ENCODE data around the gene VRK2. TPM values are rescaled to one million over a fixed set of nuclear protein-coding genes. Genes with fewer than 3 reads are reported as not detected.

VRK2 gene
- total RNA-seq, 1 experiment from 2014 or later: 20.1 TPM

DNA sequence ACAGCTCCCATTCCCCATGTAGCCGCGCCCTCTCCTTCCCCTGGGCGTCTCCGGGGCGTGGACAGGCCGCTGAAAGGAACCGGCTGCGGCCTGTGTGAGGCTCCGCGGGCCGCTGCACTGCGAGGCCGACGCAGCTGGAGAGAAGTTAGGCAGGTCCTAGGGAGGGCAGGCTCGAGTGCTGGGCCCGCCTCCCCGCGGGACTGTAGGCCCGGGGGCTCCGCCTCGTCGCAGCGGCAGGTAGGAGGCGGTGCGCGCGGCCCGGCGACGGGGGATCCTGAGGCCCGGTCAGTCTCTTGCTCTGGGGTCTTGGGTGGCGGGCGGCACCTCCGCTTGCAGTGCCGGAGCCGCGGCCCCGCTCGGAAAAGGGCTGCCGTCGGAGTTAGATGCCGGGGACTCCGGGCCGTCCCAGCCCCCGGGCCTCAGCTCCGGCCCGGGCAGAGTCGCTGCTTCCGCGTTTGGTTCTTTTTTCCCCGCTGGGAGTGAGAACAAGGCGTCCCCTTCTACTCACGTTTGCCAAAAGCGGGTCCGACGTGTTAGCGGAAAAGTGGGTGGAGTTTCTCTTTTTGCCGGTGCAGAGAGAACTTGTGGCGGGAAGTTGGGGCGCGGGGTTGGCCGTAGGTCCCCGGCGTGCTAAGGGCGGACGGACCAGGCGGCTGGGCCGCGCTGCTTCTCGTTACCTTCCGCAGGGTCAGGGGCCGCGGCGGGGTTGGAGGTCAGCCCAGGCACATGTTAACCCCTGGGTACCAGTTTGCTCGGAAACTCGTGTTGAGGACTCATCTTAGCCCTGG lies at the start of gene VRK2 (continued):
- TF ChIP-seq NFE2L1 (CRISPR knock-in tag; IDR thresholded peaks at IDR 0.05) (peak; percentile 82; the same call in 1 of the 2 replicates), JUN (CRISPR knock-in tag; IDR thresholded peaks at IDR 0.05) (0 out of 2 replicates have a peak, but pooled peaks have one; percentile 61), ZNF671 (CRISPR knock-in tag; IDR thresholded peaks at IDR 0.05) (no peak), JAZF1 (CRISPR knock-in tag; IDR thresholded peaks at IDR 0.05) (no peak), IRF2 (CRISPR knock-in tag; IDR thresholded peaks at IDR 0.05; ENCODE audit: borderline replicate concordance, low read depth) (no peak), NFATC4 (CRISPR knock-in tag; IDR thresholded peaks at IDR 0.05) (no peak), RORB (CRISPR knock-in tag; IDR thresholded peaks at IDR 0.05) (no peak), NR2C2 (CRISPR knock-in tag; IDR thresholded peaks at IDR 0.05) (peak; percentile 86; the same call in 1 of the 2 replicates), SMAD4 (CRISPR knock-in tag; IDR thresholded peaks at IDR 0.05) (peak; percentile 56; the same call in 1 of the 2 replicates), ZNF423 (CRISPR knock-in tag; IDR thresholded peaks at IDR 0.05) (no peak), FOXJ3 (CRISPR knock-in tag; IDR thresholded peaks at IDR 0.05; ENCODE audit: borderline replicate concordance) (no peak), TEAD1 (CRISPR knock-in tag; IDR thresholded peaks at IDR 0.05) (peak; percentile 84), ZNF396 (CRISPR knock-in tag; IDR thresholded peaks at IDR 0.05; ENCODE audit: borderline replicate concordance) (no peak), TCF7 (CRISPR knock-in tag; IDR thresholded peaks at IDR 0.05; ENCODE audit: low read depth) (no peak), ESRRA (CRISPR knock-in tag; IDR thresholded peaks at IDR 0.05; ENCODE audit: borderline replicate concordance) (peak; percentile 76; the same call in 1 of the 2 replicates), NFYB (CRISPR knock-in tag; conservative IDR thresholded peaks at IDR 0.05; ENCODE audit: low read depth) (no peak), CREB1 (CRISPR knock-in tag; IDR thresholded peaks at IDR 0.05) (peak; percentile 60; the same call in 1 of the 2 replicates), ZBTB21 (CRISPR knock-in tag; IDR thresholded peaks at IDR 0.05; ENCODE audit: borderline replicate concordance) (peak; percentile 67; the same call in 1 of the 2 replicates)
- TF ChIP-seq, protein P1, sequence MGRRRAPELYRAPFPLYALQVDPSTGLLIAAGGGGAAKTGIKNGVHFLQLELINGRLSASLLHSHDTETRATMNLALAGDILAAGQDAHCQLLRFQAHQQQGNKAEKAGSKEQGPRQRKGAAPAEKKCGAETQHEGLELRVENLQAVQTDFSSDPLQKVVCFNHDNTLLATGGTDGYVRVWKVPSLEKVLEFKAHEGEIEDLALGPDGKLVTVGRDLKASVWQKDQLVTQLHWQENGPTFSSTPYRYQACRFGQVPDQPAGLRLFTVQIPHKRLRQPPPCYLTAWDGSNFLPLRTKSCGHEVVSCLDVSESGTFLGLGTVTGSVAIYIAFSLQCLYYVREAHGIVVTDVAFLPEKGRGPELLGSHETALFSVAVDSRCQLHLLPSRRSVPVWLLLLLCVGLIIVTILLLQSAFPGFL (CRISPR knock-in tag; IDR thresholded peaks at IDR 0.05; ENCODE audit: borderline replicate concordance): peak; percentile 17; the same call in 1 of the 2 replicates
- TF ChIP-seq, protein P2, sequence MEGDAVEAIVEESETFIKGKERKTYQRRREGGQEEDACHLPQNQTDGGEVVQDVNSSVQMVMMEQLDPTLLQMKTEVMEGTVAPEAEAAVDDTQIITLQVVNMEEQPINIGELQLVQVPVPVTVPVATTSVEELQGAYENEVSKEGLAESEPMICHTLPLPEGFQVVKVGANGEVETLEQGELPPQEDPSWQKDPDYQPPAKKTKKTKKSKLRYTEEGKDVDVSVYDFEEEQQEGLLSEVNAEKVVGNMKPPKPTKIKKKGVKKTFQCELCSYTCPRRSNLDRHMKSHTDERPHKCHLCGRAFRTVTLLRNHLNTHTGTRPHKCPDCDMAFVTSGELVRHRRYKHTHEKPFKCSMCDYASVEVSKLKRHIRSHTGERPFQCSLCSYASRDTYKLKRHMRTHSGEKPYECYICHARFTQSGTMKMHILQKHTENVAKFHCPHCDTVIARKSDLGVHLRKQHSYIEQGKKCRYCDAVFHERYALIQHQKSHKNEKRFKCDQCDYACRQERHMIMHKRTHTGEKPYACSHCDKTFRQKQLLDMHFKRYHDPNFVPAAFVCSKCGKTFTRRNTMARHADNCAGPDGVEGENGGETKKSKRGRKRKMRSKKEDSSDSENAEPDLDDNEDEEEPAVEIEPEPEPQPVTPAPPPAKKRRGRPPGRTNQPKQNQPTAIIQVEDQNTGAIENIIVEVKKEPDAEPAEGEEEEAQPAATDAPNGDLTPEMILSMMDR (IDR thresholded peaks at IDR 0.05): no peak
- TF ChIP-seq, protein P3, sequence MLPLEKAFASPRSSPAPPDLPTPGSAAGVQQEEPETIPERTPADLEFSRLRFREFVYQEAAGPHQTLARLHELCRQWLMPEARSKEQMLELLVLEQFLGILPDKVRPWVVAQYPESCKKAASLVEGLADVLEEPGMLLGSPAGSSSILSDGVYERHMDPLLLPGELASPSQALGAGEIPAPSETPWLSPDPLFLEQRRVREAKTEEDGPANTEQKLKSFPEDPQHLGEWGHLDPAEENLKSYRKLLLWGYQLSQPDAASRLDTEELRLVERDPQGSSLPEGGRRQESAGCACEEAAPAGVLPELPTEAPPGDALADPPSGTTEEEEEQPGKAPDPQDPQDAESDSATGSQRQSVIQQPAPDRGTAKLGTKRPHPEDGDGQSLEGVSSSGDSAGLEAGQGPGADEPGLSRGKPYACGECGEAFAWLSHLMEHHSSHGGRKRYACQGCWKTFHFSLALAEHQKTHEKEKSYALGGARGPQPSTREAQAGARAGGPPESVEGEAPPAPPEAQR (CRISPR knock-in tag; IDR thresholded peaks at IDR 0.05): no peak
- TF ChIP-seq, protein P4, sequence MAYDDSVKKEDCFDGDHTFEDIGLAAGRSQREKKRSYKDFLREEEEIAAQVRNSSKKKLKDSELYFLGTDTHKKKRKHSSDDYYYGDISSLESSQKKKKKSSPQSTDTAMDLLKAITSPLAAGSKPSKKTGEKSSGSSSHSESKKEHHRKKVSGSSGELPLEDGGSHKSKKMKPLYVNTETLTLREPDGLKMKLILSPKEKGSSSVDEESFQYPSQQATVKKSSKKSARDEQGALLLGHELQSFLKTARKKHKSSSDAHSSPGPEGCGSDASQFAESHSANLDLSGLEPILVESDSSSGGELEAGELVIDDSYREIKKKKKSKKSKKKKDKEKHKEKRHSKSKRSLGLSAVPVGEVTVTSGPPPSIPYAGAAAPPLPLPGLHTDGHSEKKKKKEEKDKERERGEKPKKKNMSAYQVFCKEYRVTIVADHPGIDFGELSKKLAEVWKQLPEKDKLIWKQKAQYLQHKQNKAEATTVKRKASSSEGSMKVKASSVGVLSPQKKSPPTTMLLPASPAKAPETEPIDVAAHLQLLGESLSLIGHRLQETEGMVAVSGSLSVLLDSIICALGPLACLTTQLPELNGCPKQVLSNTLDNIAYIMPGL (CRISPR knock-in tag; IDR thresholded peaks at IDR 0.05): peak; percentile 99
- TF ChIP-seq, protein P5, sequence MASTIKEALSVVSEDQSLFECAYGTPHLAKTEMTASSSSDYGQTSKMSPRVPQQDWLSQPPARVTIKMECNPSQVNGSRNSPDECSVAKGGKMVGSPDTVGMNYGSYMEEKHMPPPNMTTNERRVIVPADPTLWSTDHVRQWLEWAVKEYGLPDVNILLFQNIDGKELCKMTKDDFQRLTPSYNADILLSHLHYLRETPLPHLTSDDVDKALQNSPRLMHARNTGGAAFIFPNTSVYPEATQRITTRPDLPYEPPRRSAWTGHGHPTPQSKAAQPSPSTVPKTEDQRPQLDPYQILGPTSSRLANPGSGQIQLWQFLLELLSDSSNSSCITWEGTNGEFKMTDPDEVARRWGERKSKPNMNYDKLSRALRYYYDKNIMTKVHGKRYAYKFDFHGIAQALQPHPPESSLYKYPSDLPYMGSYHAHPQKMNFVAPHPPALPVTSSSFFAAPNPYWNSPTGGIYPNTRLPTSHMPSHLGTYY (CRISPR knock-in tag; IDR thresholded peaks at IDR 0.05): 0 out of 2 replicates have a peak, but pooled peaks have one; percentile 6
- TF ChIP-seq, protein P6, sequence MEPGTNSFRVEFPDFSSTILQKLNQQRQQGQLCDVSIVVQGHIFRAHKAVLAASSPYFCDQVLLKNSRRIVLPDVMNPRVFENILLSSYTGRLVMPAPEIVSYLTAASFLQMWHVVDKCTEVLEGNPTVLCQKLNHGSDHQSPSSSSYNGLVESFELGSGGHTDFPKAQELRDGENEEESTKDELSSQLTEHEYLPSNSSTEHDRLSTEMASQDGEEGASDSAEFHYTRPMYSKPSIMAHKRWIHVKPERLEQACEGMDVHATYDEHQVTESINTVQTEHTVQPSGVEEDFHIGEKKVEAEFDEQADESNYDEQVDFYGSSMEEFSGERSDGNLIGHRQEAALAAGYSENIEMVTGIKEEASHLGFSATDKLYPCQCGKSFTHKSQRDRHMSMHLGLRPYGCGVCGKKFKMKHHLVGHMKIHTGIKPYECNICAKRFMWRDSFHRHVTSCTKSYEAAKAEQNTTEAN (CRISPR knock-in tag; IDR thresholded peaks at IDR 0.05): 0 out of 2 replicates have a peak, but pooled peaks have one; percentile 60
- TF ChIP-seq, protein P7, sequence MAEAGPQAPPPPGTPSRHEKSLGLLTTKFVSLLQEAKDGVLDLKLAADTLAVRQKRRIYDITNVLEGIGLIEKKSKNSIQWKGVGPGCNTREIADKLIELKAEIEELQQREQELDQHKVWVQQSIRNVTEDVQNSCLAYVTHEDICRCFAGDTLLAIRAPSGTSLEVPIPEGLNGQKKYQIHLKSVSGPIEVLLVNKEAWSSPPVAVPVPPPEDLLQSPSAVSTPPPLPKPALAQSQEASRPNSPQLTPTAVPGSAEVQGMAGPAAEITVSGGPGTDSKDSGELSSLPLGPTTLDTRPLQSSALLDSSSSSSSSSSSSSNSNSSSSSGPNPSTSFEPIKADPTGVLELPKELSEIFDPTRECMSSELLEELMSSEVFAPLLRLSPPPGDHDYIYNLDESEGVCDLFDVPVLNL (CRISPR knock-in tag; IDR thresholded peaks at IDR 0.05; ENCODE audit: borderline replicate concordance, low read depth): peak; percentile 43; the same call in 1 of the 2 replicates
- TF ChIP-seq, protein P8, sequence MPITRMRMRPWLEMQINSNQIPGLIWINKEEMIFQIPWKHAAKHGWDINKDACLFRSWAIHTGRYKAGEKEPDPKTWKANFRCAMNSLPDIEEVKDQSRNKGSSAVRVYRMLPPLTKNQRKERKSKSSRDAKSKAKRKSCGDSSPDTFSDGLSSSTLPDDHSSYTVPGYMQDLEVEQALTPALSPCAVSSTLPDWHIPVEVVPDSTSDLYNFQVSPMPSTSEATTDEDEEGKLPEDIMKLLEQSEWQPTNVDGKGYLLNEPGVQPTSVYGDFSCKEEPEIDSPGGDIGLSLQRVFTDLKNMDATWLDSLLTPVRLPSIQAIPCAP (CRISPR knock-in tag; IDR thresholded peaks at IDR 0.05): no peak
